Endothelial cell of umbilical vein (primary cell): ENCODE measurements around the gene STARD9.

ENCODE experiments used
- CTCF ChIP-seq, 2 donors: IDR thresholded peaks; 1 replicate in 1 of 2; 2 replicates in 1 of 2; pipeline ENCODE4 v1.5.1; 2011; ENCODE audit warnings: low read length in 2 of 2, mild to moderate bottlenecking in 2 of 2, moderate library complexity in 2 of 2, control low read depth in 1 of 2, inconsistent platforms in 1 of 2, low read depth in 1 of 2; ENCODE audit not compliant: insufficient read depth in 1 of 2; ENCODE audit errors: extremely low read depth in 1 of 2
- EZH2 ChIP-seq: IDR thresholded peaks from 2 replicates; pipeline ENCODE4 v1.6.1; 2012; ENCODE audit warnings: borderline replicate concordance, low read depth, mild to moderate bottlenecking, moderate library complexity, low read length, inconsistent platforms; ENCODE audit not compliant: severe bottlenecking
- FOS ChIP-seq: IDR thresholded peaks from 2 replicates; pipeline ENCODE4 v1.6.1; 2011; ENCODE audit warnings: mild to moderate bottlenecking, low read length, moderate library complexity, borderline replicate concordance; ENCODE audit not compliant: insufficient read depth
- GATA2 ChIP-seq: IDR thresholded peaks from 2 replicates; pipeline ENCODE4 v1.7.0; 2011; ENCODE audit warnings: low read depth, mild to moderate bottlenecking, moderate library complexity, mixed read lengths, low read length; ENCODE audit not compliant: insufficient read length, insufficient read depth
- MYC ChIP-seq: IDR thresholded peaks from one replicate; pipeline ENCODE4 v1.6.1; 2011; ENCODE audit warnings: mild to moderate bottlenecking, low read depth, low read length
- POLR2A ChIP-seq: IDR thresholded peaks from 2 replicates; pipeline ENCODE4 v1.6.1; 2012; ENCODE audit warnings: low read depth, mild to moderate bottlenecking, control low read depth, low read length
- POLR2AphosphoS5 ChIP-seq: IDR thresholded peaks from 2 replicates; pipeline ENCODE4 v1.6.1; 2012; ENCODE audit warnings: low read depth, mild to moderate bottlenecking, control low read depth, low read length, moderate library complexity; ENCODE audit not compliant: insufficient read depth

- TF ChIP-seq CTCF (IDR thresholded peaks at IDR 0.05; ENCODE audit: extremely low read depth in 1 of 2, insufficient read depth in 1 of 2, low read depth in 1 of 2, low read length in 2 of 2) (no peak), POLR2AphosphoS5 (no peak), EZH2 (no peak), FOS (no peak), POLR2A (no peak), GATA2 (no peak), MYC (no peak)
Observed at GRCh38 chr15:42723068-42723467, 147.7 kb downstream of the STARD9 start.
